Heart left ventricle (tissue), 16 donors: ENCODE data around the gene NT5DC4. TPM values are rescaled to one million over a fixed set of nuclear protein-coding genes. Genes with fewer than 3 reads are reported as not detected.
A peak's percentile ranks its signal among the peaks of the same experiment; 100 is the strongest.
"Not testable (repeated sequence)": the region's sequence is repeated elsewhere in the genome, so short reads cannot be mapped to it uniquely, and the experiment has no call there.

Experiments
- ATAC-seq, 4 donors: fragments of 200-7000 bp; cut with Tn5 transposase; one replicate each; pipeline ENCODE4 v1.9.1; 2020 to 2022; ENCODE audit warnings: moderate library complexity in 4 of 4, mild to moderate bottlenecking in 3 of 4, moderate number of reproducible peaks in 1 of 4
- DNase-seq, 5 donors: peaks; one replicate each; pipeline ENCODE4 v3.0.0-alpha.2; 2020
- H3K27ac ChIP-seq, 12 donors: fragments of 200-600 bp; sonication (generic) in 4 of 12; one replicate each; pipeline versions ENCODE4 v1.5.0 to v1.8.0; 2016 to 2022; ENCODE audit warnings: mild to moderate bottlenecking in 2 of 12
- H3K27me3 ChIP-seq, 9 donors: fragments of 200-600 bp; sonication (generic) in 2 of 9; one replicate each; pipeline versions ENCODE4 v1.5.1 to v1.8.0; 2016 to 2022; ENCODE audit warnings: mild to moderate bottlenecking in 3 of 9
- H3K36me3 ChIP-seq, 9 donors: fragments of 200-600 bp; sonication (generic) in 2 of 9; one replicate each; pipeline versions ENCODE4 v1.5.0 to v1.8.0; 2018 to 2022; ENCODE audit warnings: mild to moderate bottlenecking in 2 of 9
- H3K4me1 ChIP-seq, 12 donors: fragments of 200-600 bp; sonication (generic) in 4 of 12; one replicate each; pipeline versions ENCODE4 v1.5.0 to v1.8.0; 2016 to 2022; ENCODE audit warnings: mild to moderate bottlenecking in 3 of 12
- H3K4me3 ChIP-seq, 12 donors: fragments of 200-600 bp; sonication (generic) in 4 of 12; one replicate each; pipeline versions ENCODE4 v1.5.0 to v1.8.0; 2017 to 2022; ENCODE audit warnings: mild to moderate bottlenecking in 9 of 12, moderate library complexity in 4 of 12
- H3K9me3 ChIP-seq, 12 donors: fragments of 200-600 bp; sonication (generic) in 4 of 12; one replicate each; pipeline versions ENCODE4 v1.5.0 to v1.8.0; 2016 to 2022; ENCODE audit warnings: mild to moderate bottlenecking in 1 of 12
- CTCF ChIP-seq, 12 donors: fragments of 200-600 bp; sonication (generic) in 4 of 12; IDR thresholded peaks; one replicate each; pipeline versions ENCODE4 v1.5.0 to v1.8.0; 2018 to 2022; ENCODE audit warnings: antibody characterized with exemption in 12 of 12, mild to moderate bottlenecking in 5 of 12
- POLR2A ChIP-seq, 2 donors: fragments of 450-650 bp; IDR thresholded peaks; one replicate each; pipeline ENCODE4 v1.6.1; 2017; ENCODE audit warnings: antibody characterized with exemption in 2 of 2, mild to moderate bottlenecking in 2 of 2, moderate library complexity in 2 of 2
- WGBS, 4 donors: extraction: QIAGEN DNeasy Blood & Tissue Kit in 2 of 4; methylation state at CpG; one replicate each; pipeline versions ENCODE4 v1.1.5 to v1.1.7; 2013 to 2018; 5-methylcytosine and 5-hydroxymethylcytosine counted together
- intact Hi-C, 10 donors: fragments of 100-400 bp; cut with DNase I; formaldehyde crosslinking; loops; one replicate each; pipeline versions ENCODE4 v1.11.1 to v1.14.2; 2022
- polyA plus RNA-seq, 2 donors: library from polyadenylated mRNA; stranded (reverse); fragments of 200-250 nt; gene quantifications; one replicate each; pipeline ENCODE4 v1.2.3, GENCODE V29; 2013
- total RNA-seq, 9 donors: library from RNA; depleted of rRNA in 2 of 9; stranded (reverse); fragments of >200 nt in 2 of 9; fragmentation: NEBNext Ultra II Directional in 3 of 9; extraction: Animal tissue kit (Norgen Biotek cat#: 25700) in 3 of 9; gene quantifications; one replicate each; pipeline versions ENCODE4 v1.1.0 to v1.2.4, GENCODE V29; 2016 to 2023
- donor health status: ischemic (EF 13 %, LVEDD 7.1; RV severe dilation, severe dysfunction).
- donor health status: healthy with polysubstance abuse.
- donor health status: DM: no; HTN: yes; CAD: no.
- donor health status: DM: no; HTN: no; CAD: no.
- donor health status: ischemic (EF 25% LVEDD 6.9; RV normal size, moderate dysfunction).
- donor health status: ischemic (EF 25% LVEDD 5.7; RV mildly dilated, moderate dysfunction).
- donor health status: healthy.
- donor health status: DM: yes; HTN: yes; CAD: no.
- donor health status: ischemic (EF 35%, LVEDD 5.7; RV mildly dilated, moderate dysfunction).
- donor health status: nonischemic (EF 11% LVEDD 7.7; RV severe dilation, severe dysfunction).
- donor health status: DM: yes; HTN: yes; CAD: no.
- donor health status: PGD.
- donor health status: ischemic (EF 29% LVEDD 5.4; RV normal size, mild dysfunction).
- donor health status: nonischemic (EF 23%, LVEDD 6.1; RV moderate dilation, normal function).

The NT5DC4 gene
- total and polyA plus RNA-seq, 11 donors: 0.16 TPM; not detected in 10

DNA sequence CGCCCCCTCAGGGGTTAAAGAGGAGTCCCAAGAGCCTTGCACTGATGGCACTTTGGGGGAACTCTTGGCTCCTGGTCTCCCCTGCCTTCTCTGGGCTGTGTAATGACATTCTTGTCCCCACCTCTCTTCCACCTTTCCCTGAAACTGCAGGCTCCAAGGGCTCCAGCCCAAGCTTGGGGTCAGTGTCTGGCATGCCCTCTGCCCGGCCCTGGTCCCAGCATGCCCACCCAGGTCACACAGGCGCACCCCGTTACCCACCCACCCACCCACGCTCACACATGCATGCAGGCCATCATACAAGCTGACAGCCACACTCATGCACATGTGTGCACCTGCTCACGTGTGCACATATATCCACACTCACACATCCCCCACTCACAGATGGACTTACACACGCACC, 6.9 kb upstream of the NT5DC4 start:
- Histone ChIP-seq H3K27me3 (no peaks in the 10 kb centered on the region), H3K9me3 (no peaks in the 10 kb centered on the region), H3K27ac (no peak overlapping the region), H3K4me3 (no peak overlapping the region), H3K36me3 (no peaks in the 10 kb centered on the region), H3K4me1 (peaks cover 0 to 9% (median 0%) of the 10 kb centered on the region in 12 donors)
- TF ChIP-seq POLR2A (IDR thresholded peaks at IDR 0.05): no peak
- no peak for TF ChIP-seq CTCF (IDR thresholded peaks at IDR 0.05)
- 93 to 96% (median 95%) methylated on average over 7 of the region's 7 CpGs for WGBS, 4 donors
- ATAC-seq (peak in 1 of 4 donors; percentile 9), DNase-seq (no peak)
- intact Hi-C loops: no loop called here

DNA sequence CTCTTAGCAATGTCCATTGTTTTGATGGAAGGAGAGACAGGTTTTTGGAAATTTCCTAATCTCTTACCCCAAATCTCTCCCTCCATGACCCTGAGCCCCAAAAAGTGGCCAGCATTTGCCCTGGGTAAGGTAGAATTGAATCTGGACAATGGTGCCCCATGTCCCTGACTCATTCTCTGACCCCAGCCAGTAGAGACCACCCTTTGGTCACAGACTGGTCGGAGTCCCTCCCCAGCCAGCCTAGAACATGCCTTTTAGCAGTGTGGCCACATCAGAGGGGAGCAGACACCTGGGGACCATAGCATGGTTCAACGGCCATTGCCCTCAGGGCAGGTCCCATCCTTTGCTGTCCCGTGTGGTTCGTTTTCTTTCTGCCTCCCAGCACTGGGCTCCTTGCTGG, 6.5 kb upstream of the NT5DC4 start:
- 89 to 94% (median 93%) methylated on average over 4 of the region's 4 CpGs for WGBS, 4 donors
- H3K27ac ChIP-seq: no peak overlapping the region
- DNase-seq (no peak), ATAC-seq (no peak)
- H3K36me3 ChIP-seq: no peaks in the 10 kb centered on the region
- TF ChIP-seq POLR2A (IDR thresholded peaks at IDR 0.05) (no peak), CTCF (IDR thresholded peaks at IDR 0.05) (no peak)
- H3K4me3 ChIP-seq: no peak overlapping the region
- no peaks in the 10 kb centered on the region for H3K27me3 ChIP-seq
- intact Hi-C loops: no loop called here
- H3K4me1 ChIP-seq: peaks cover 0 to 6% (median 0%) of the 10 kb centered on the region in 12 donors
- no peaks in the 10 kb centered on the region for H3K9me3 ChIP-seq

GRCh38 chr2:112714836-112715631, 5.8 kb upstream of the NT5DC4 start:
- DNase-seq (no peak), ATAC-seq (no peak)
- no peak for TF ChIP-seq POLR2A (IDR thresholded peaks at IDR 0.05)
- TF ChIP-seq CTCF (IDR thresholded peaks at IDR 0.05): no peak
- no peak overlapping the region for H3K27ac ChIP-seq
- H3K36me3 ChIP-seq: no peaks in the 10 kb centered on the region
- no peaks in the 10 kb centered on the region for H3K9me3 ChIP-seq
- peaks cover 0 to 6% (median 0%) of the 10 kb centered on the region in 12 donors for H3K4me1 ChIP-seq
- 88 to 96% (median 94%) methylated on average over 7 of the region's 7 CpGs for WGBS, 4 donors
- intact Hi-C loops: no loop called here
- no peaks in the 10 kb centered on the region for H3K27me3 ChIP-seq
- H3K4me3 ChIP-seq: no peak overlapping the region

DNA sequence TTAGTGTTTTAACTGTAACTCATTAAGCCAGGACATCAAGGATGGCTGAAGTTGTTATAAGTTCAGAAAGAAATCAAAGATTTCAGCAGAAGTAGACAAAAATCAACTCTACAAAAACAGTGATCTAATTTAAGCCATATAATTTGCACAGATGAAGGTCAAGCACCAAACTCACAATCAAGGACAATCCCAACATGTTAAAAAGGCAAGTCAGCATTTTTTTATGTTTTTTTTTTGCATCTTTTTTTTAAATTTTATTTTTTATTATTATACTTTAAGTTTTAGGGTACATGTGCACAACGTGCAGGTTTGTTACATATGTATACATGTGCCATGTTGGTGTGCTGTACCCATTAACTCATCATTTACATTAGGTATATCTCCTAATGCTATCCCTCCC, 4.7 kb upstream of the NT5DC4 start:
- H3K9me3 ChIP-seq, H3K27ac ChIP-seq, ATAC-seq, DNase-seq, H3K27me3 ChIP-seq, H3K36me3 ChIP-seq, H3K4me3 ChIP-seq, intact Hi-C loops: not testable (repeated sequence)
- peaks cover 0 to 10% (median 0%) of the 10 kb centered on the region in 12 donors for H3K4me1 ChIP-seq
- 91 to 96% (median 94%) methylated on average over 1 of the region's 1 CpG for WGBS, 4 donors

- DNase-seq, H3K27ac ChIP-seq, H3K36me3 ChIP-seq, H3K27me3 ChIP-seq, intact Hi-C loops, ATAC-seq, H3K9me3 ChIP-seq, H3K4me3 ChIP-seq: not testable (repeated sequence)
- 90 to 93% (median 91%) methylated on average over 2 to 4 of the region's 5 CpGs for WGBS, 4 donors
- peaks cover 0 to 10% (median 0%) of the 10 kb centered on the region in 12 donors for H3K4me1 ChIP-seq
Measured at GRCh38 chr2:112716826-112717352, 3.9 kb upstream of the NT5DC4 start.
